ENCODE data around the gene MUC13.

Gene MUC13

DNA sequence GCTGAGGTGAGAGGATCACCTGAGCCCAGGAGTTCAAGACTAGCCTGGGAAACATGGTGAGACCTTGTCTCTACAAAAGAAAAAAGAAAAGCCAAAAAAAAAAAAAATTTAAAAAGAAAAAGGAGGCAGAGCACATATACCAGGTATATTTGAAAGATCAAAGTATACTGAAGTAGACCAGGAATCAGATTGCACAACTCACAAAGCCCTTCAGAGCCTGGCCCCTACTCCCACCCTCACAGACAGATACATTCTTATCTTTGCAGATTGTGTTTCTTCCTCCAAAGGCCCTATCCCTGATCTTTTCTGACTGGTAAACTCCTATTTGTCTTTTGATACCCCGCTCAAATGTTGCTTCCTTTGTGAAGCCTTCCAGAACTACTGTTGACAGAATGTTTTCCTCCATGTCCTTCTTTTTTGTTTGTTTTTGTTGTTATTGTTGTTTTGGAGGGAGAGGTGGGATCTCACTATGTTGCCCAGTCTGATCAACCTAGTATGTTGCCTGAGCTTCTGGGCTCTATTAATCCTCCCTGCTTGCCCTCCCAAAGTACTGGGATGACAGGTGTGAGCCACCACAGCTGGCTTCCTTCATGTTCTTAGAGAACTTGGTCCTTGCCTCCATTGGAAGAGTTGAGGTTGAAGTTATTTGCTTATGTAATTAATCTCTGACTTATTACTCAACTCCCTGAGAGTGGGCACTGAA, 37.6 kb downstream of the MUC13 start:
- DNase-seq, result no peak

DNA sequence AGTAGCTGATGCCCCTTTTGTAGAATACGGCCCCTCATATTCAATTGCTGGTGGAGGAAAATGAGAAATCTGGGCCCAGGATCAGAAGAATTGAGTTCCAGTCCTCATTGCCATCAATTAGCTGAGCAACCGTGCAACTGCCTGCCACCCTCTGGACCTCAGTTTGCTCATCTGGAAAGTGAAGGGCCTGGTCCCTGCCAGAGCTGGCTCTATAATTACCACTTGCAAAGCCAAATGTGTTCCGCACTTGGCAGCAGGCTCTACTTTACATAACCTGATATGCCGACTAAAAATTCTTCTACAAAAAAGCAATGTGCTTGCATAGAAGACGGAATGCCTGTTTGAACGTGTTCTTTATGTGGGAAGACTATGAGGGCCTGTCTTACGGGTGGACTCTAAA, 38.8 kb downstream of the MUC13 start:
- DNase-seq, result no peak

DNA sequence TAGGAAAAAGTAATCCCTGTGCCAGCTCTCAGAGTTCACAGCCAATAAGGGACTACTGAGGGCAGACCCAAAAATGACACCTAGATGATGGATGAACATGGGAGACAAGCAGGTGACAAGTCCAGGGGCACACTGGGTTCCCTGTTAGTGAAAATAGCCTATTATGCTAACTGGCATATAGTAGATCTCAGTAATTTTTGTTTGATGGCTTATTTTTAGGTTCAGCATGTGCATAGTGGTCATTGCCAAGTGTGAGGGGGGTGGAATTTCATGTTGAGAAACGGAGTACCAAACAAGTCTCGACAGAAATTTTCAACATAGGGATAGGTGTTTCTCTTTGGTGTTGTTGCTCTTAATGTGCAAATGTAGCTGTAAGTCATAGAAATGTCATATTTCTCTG, 41.0 kb downstream of the MUC13 start:
- no peak for DNase-seq

DNA sequence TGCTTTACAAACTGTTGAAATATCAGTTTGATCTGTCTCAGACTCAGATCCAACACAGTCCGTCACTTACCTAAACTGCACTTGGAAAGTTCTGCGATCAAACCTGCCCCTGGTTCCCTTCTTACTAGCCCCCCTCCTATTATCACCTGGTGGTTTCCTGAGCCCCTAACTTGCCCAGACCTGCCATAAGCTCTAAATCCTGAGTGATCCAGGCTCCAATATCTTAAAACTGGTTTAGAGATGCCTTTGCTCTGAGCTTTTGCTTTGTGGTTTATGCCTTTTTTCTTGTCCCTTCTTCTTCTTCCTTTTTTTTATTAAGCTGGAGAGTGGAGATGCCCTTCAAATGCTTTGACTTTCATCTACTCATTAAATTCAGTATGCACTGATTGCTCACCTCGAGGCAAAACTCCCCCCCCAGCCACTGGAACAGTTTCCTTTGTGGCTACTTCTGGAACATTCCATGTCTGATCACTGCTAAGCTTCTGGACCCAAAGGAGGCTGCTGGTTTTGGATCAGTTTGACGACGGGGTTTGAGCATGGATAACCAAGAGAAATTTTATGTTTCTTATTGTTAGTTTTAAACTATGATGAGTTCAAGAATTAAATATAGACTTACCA, 43.9 kb downstream of the MUC13 start:
- DNase-seq, result no peak

DNA sequence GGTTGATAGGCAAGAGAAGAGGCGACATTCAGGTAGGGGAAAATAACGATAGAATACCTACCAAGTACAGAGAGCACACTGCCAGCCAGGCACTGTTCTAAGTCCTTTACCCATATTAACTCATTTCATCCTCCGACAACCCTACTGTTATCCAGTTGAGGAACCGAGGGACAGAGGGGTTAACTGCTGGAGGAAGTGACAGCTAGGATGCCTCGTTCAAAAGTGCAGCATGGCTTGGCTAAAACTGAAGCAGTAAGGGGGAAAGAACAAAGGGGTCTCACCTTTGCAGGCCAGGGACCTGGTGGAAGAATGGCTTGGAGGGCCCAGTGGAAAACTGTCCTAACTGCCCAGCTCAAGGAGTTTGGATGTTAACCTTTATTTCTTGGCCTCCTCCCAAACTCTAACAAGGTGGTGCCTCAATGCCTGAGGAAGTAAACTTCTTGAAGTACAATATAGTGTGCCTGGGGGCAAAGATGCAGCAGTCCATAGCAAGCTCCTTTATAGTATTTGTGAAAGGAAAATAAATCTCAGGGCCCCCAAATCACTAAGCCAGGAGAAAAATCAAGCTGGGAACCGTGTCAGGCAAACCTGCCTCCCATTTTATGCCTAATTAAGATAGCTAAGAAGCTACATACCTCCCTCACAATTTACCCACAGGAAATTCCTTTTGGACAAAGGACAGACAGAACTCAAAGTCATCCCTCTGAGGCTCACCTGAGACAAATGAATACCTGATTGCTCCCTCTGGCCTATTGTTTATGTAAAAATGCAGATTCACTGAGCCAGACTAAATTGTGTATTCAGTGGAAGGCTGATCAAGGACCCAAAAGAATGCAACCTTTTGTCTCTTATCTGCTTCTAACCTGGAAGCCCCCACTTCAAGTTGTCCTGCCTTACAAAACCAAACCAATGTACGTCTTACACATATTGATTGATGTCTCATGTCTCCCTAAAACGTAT, 45.8 kb downstream of the MUC13 start:
- DNase-seq, result no peak

DNA sequence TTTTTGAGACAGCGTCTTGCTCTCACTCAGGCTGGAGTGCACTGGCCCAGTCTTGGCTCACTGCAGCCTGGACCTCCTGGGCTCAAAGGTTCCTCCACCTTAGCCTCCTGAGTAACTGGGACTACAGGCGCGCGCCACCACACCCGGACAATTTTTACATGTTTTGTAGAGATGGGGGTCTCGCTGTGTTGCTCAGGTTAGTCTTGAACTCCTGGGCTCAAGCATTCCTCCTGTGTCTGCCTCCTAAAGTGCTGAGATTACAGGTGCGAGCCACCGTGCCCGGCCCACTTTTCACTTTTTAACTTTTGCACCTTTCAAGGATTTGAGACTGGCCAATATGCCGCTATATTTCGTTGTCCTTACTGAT, 46.6 kb downstream of the MUC13 start:
- no peak for DNase-seq

DNA sequence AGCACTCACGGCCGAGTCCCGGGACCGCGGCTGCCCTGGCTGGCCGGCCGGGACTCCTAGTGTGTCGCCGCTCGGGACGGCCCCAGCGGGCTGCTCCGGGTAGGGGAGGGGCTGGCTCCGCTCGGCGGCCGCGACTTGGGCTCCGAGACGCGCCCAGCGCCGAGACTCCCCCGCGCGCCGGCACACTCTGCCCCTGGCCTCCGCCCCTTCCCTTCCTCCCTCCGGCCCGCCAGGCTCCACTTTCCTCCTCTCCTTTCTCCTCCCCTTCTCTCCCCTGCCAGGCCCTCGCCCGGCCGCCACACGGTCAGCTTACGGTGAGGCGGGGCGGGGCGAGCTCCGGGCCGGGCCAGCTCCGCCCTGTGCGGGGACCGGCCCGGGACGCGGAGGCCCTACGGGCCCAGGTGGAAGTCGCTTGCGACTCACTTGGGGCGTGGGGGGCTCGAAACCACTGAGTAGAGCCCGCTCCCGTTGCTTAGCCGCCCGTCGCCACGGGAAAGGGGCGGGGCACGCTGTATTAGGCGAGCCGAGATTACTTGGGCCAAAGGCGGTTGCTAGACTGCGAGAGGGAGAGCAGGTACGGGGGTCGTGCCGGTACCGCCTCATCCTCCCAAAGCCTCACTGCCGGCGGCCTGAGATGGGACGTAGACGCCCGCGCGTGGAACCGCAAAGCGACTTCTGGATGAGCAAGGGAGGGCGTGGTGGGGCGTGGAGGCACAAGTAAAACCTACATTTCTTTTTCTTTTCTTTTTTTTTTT, 47.2 kb downstream of the MUC13 start, which contains the start of gene ITGB5:
TSS of gene ITGB5 (minus strand) at position 189 of the 755 bp plus-strand sequence. CDS start 365 bp downstream, outside the sequence.
- DNase-seq, result peak; percentile 27 to 53

DNA sequence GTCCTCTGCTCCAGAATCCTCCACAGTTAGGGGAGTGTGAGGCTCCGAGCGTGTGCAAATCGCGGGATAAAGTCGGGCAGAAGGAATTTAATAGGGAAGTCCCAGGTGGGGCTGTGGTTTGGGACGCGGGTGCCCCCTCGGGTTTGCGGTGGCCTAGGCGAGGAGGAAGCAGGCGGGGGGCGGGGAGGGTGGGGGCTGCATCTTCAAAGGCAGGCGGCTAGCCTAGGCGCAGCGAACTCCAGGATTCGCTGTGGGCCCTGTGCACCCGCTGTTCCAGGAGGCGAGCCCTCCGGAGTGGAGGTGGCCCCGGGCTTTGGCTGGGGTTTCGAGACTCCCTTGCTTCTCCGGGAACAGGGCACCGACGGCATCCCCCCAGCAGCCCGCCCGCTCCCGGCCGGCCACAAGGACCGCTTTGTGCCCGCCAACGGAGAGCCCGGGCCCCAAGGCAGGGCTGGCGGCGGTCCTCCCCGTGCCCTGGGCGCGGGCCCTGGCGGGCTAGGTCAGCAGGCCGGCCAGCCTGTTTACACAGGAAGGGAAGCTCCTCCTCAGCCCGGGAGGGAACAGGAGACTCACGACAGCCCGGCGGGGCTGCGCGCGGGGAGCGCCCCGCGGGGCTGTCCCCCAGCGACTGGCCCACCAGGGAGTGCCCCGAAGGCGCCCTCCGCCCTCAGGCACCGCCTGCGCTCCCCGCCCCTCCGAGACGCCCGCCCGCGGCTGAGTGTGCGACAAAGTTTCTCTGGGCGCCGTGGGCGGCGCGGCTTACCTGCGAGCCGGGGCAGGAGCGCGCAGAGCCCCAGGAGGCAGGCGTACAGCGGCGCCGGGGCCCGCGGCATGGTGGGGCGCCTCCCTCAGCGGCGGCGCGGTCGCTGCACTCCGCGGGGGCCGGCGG, 48.1 kb downstream of the MUC13 start:
- DNase-seq, result peak; percentile 26 to 60

DNA sequence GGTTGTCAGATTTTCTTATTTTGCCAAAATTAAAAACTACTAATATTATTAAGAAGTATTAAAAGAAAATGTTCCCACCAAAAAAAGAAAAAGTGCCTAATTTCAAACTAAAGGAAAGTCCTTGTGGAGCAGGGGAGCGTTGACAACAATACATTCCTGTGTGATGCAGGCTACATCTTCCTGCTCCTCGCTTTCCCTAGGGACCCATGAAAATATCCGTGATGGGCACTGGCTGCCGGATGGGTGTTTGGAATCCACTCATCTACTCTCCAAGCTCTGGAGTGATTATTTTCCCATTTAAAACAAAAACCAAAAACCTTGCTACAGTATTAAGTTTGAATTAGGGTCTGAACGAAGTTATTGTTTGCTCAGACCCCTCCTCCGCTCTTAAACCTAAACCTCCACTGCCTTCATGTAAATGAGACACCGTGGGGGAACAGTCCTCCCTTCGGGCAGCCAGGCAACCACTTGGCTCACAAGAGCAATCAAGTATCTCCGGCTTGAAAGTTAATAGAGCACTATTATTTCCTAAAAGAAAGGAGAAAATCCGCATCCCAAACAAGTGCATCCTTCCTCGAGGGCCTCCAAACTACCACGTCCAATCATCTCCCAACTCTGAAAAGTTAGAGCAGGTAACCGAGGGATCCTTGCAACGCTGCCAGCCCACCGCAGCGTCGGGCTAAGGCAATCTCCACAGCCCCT, 48.9 kb downstream of the MUC13 start:
- DNase-seq, result no peak

DNA sequence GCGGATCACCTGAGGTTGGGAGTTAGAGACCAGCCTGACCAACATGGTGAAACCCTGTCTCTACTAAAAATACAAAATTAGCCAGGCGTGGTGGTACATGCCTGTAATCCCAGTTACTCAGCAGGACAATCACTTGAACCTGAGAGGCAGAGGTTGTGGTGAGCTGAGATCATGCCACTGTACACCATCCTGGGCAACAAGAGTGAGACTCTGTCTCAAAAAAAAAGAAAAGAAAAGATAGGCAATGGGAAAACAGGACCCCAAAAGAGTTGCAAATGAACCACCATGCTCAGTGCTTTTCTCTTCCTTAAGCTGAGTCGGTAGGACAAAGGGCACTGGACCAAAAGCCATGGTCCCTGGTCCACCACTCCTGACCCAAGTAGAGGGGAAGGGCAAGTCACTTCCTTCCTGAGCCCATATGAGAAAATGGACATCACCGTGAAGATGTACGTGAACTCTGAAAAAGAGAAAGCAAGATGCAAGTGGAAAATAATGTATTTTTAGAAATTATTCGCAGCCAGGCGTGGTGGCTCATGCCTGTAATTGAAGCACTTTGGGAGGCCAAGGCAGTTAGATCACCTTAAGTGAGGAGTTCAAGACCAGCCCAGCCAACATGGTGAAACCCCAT, 50.0 kb downstream of the MUC13 start:
- DNase-seq, result no peak

DNA sequence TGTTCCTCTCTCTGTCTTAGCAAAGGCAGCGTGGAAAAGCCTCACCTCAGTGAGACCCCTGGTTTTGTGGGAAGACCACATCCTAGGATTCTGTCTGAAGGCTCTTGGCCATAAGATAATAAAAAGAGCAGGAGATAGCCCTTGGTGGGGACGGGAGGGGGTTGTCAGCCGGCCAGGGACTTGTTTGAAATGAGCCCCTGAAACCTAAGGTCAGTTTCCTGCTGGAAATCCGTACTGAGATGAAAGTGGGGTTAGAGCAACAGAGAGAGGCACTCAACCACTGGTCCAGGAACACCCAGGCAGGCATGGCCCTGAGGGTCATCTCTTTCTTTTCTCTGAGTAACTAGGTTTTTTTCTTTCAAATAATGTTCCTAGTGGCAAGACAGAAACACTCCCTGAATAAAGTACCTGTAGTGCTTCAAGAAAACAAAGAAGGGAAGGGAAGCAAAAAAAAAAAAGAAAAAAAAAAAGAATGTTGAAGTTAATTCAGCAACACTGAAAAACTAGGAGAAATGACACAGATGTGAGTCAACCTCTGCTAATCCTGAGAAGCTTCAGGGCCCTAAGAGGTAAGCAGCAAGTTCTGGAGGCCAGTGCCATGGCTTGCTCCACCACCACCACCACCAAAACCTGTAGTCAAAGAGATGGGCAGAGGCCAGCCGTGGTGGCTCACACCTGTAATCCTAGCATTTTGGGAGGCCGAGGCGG, 50.6 kb downstream of the MUC13 start:
- no peak for DNase-seq

DNA sequence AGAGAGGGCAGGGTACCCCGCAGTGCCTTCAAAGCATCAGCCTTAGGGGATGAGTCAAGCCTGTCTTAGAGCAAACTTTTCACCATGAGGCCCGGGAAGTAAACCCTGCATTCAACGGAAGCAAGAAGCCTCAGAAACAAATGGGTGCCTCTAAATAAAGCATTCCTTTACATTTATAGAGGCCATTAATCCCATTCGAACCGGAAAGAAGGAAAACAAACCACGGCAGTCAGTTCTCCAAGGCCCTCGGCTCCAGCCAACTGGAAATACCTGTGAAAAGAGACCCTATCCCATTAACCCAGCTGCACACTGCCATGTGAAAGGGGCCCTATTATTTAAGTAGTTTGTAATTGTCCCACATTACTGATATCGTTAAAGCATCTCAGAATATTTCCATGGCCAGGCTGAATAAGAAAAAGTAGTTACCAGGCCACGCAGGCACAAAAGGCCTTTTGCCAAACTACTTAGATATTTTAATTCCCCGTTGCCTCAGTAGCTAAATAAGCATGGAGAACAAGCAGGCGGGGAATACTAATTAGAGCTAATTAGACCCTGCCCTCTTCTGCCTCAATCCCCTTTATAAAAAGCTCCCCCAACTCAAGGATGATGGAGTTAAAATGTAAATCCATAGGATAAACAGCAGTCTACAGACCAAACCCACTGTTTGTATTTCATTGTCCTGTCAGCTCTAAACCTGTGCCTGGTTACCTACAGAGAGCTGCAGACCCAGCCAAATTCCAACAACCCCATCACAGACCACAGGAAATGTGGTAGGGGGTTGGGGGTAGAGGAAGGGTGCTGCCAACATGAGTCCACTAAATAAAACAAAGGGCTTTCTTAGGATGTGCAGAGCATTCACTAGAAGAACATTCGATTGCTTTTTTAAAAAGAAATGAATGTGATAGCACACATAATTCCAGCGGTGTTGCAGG, 51.5 kb downstream of the MUC13 start:
- DNase-seq, result no peak

DNA sequence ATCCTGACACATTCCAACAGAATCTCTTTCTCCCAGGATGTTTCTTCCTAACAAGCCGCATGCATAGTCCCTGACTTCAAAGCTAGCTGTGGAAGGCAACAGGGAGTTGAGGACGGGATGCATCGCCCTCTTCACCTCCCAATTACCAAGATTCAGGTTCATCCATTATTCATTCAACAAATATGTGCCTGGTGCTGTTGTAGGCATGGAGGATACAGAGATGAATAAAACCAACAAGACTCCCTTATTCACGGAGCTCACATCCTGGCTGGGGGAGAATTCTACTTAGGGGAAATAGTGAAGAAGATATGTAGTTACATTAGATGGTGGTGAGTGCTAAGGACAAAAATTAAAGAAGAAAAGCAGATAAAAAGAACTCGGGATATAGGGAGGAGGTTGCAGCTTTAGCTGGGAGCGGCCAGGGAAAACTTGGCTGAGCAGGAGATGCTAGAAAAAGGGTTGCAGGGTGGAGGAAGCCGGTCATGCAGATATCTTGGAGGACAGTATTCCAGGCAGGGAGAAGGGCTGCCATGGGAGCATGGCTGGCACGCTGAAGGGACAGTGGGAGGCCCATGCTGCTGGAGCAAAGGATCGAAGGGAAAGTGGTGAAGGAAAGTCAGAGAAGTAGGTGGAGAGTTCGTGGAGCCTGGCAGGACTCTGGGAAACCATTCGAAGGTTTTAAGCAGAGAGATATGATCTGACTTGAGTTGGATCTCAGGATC, 52.4 kb downstream of the MUC13 start:
- DNase-seq, result no peak

DNA sequence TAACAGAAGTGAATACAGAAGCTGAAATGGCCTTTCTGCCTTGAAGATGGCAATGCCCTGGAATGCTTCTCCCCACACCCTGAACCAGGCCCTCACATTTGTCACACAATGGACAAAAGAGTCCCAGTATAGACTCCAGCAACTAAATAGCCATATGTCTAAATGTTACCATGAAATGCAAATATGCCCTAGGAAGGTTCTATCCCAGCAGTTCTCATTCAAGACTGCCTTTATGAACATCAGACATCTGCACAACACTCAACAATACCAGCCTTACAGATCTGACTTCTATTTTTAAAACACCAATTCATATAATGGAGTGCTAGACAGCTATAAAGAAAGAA, 55.2 kb downstream of the MUC13 start:
- no peak for DNase-seq

DNA sequence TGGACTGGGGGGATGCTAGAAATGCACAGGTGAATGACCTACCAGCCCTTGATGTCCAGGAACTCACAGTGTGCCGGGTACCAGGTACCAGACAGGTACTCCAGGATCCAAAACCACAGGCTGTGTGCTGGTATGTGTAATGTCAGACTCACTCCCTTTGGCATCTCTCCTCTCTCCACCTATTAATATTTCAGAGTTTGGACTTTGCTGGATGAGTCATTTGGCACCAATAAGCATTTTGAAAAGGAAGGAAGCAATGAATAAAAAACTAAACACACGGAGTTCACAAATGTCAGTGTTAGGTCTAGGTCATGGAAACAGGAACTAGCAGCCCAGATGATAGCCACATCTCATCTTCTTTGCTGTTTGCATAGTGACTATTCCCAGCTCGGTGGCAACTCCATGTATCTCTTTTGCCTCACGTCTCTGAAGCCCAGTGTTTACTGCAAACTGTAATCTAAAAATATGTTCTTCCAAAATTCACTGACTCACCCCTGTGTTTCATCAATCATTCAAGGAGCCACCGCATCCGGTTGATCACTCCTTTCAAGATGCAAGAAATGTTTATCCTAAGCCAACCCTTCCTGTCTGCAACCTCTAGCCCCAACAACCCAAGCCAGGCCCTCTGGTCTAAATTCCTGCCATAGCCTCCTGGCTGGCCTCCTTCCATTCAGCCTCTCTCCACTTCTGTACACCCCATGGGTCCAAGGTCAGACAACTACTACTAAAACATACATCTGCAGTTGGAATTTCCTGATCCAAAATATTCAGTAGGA, 55.8 kb downstream of the MUC13 start:
- DNase-seq, result peak in 1 of 2 donors; percentile 5

DNA sequence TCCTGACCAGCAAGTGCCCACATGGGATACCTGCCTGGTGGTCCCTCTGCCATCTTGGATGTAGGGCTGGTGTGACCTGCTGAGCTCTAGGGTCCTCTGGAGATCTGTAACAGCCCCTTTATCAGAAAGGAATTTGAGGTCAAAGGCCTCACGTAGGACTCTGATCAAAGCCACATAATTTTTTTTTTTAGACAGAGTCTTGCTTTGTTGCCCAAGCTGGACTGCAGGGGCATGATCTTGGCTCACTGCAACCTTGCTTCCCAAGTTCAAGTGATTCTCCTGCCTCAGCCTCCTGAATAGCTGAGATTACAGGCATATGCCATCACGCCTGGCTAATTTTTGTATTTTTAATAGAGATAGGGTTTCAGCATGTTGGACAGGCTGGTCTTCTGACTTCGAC, 56.9 kb downstream of the MUC13 start:
- no peak for DNase-seq

DNA sequence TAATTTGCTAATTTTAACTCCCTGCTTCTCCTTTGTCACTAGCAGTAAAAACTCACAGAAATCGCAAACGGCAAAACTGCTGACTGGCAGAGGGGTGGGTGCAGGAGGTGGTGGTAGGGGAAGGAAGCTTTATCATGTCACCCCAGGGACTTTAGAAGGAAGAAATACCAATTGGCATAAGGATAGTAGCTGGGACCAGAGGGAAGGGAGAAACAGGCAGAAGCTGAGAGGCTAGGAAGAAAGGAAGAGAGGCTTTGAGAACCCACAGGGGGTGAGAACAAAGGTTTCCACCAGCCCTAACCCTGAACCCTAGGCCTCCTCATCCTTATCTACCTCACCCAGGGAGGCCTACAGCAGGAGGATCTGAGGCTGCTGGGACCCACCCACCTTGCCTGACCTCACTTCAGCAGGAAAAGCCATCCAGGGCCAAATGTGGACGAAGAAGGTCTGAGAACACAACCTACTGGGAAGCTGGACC, 58.1 kb downstream of the MUC13 start:
- DNase-seq, result no peak
